Vagina (tissue), 2 donors: ENCODE data around the gene NOL4L. TPM values are rescaled to one million over a fixed set of nuclear protein-coding genes. Genes with fewer than 3 reads are reported as not detected.

Source experiments
- DNase-seq, 2 donors: peaks; one replicate each; pipeline ENCODE4 v3.0.0-alpha.2; 2017; ENCODE audit errors: extremely low spot score in 2 of 2
- H3K27ac ChIP-seq: fragments of 200-600 bp; sonication (generic); one replicate; pipeline ENCODE4 v1.5.1; 2019
- H3K27me3 ChIP-seq: fragments of 200-600 bp; sonication (generic); one replicate; pipeline ENCODE4 v1.5.1; 2019
- H3K36me3 ChIP-seq, 2 donors: fragments of 200-600 bp; sonication (generic); one replicate each; pipeline ENCODE4 v1.5.1; 2017 to 2019
- H3K4me1 ChIP-seq: fragments of 200-600 bp; sonication (generic); one replicate; pipeline ENCODE4 v1.5.1; 2019
- H3K4me3 ChIP-seq, 2 donors: fragments of 200-600 bp; sonication (generic); 1 replicate in 1 of 2; 2 replicates in 1 of 2; pipeline ENCODE4 v1.5.1; 2016 to 2019
- H3K9me3 ChIP-seq: fragments of 200-600 bp; sonication (generic); one replicate; pipeline ENCODE4 v1.5.1; 2019
- CTCF ChIP-seq, 3 experiments: fragments of 450-650 bp in 2 of 3; fragments of 200-600 bp in 1 of 3; sonication (generic) in 1 of 3; IDR thresholded peaks; one replicate each; pipeline ENCODE4 v1.5.1; 2017 to 2019; ENCODE audit warnings: antibody characterized with exemption in 3 of 3, mild to moderate bottlenecking in 2 of 3, moderate library complexity in 2 of 3
- POLR2A ChIP-seq, 2 donors: fragments of 450-650 bp; IDR thresholded peaks; one replicate each; pipeline ENCODE4 v1.6.1; 2017; ENCODE audit warnings: antibody characterized with exemption in 2 of 2, mild to moderate bottlenecking in 2 of 2, moderate library complexity in 2 of 2
- POLR2AphosphoS5 ChIP-seq, 2 donors: sonication (generic); formaldehyde crosslinking; IDR thresholded peaks; one replicate each; pipeline ENCODE4 v1.9.0; 2017; ENCODE audit warnings: antibody characterized with exemption in 2 of 2, mild to moderate bottlenecking in 2 of 2, low read depth in 1 of 2; ENCODE audit not compliant: insufficient read depth in 1 of 2
- intact Hi-C: fragments of 100-400 bp; cut with DNase I; formaldehyde crosslinking; loops from one replicate; pipeline ENCODE4 v1.15.1; 2023
- total RNA-seq: library from RNA; depleted of rRNA; stranded (reverse); fragments of >200 nt; gene quantifications from one replicate; pipeline ENCODE4 v1.2.3, GENCODE V29; 2016

Gene NOL4L
- total RNA-seq, 1 donor from 2014 or later = 17.9 TPM

- no peak overlapping the region for H3K4me3 ChIP-seq
- no peaks in the 10 kb centered on the region for H3K27me3 ChIP-seq
- intact Hi-C loops = no loop called here
- peaks cover 0 to 22% of the 10 kb centered on the region in 2 donors for H3K36me3 ChIP-seq
- TF ChIP-seq POLR2A (IDR thresholded peaks at IDR 0.05) (no peak), POLR2AphosphoS5 (IDR thresholded peaks at IDR 0.05; ENCODE audit: insufficient read depth in 1 of 2, low read depth in 1 of 2) (no peak), CTCF (IDR thresholded peaks at IDR 0.05) (no peak)
- peaks cover 21% of the 10 kb centered on the region for H3K4me1 ChIP-seq
- no peak overlapping the region for H3K27ac ChIP-seq
- H3K9me3 ChIP-seq = no peaks in the 10 kb centered on the region
- DNase-seq = no peak
These were observed 129.8 kb downstream of the NOL4L start for GRCh38 chr20:32455171-32455900.

- peaks cover 22% of the 10 kb centered on the region for H3K4me1 ChIP-seq
- H3K27me3 ChIP-seq = no peaks in the 10 kb centered on the region
- no peaks in the 10 kb centered on the region for H3K9me3 ChIP-seq
- no peak for TF ChIP-seq POLR2AphosphoS5 (IDR thresholded peaks at IDR 0.05; ENCODE audit: insufficient read depth in 1 of 2, low read depth in 1 of 2)
- TF ChIP-seq POLR2A (IDR thresholded peaks at IDR 0.05) = no peak
- no peak for TF ChIP-seq CTCF (IDR thresholded peaks at IDR 0.05)
- H3K4me3 ChIP-seq = no peak overlapping the region
- H3K36me3 ChIP-seq = peaks cover 0 to 22% of the 10 kb centered on the region in 2 donors
- no peak for DNase-seq
- intact Hi-C loops = no loop called here
- no peak overlapping the region for H3K27ac ChIP-seq
These were observed 130.7 kb downstream of the NOL4L start for GRCh38 chr20:32454164-32455145.

GRCh38 chr20:32453467-32454163 lies 131.5 kb downstream of the NOL4L start:
- Histone ChIP-seq H3K27me3 (no peaks in the 10 kb centered on the region), H3K36me3 (peaks cover 0 to 22% of the 10 kb centered on the region in 2 donors), H3K27ac (no peak overlapping the region), H3K9me3 (no peaks in the 10 kb centered on the region), H3K4me1 (peaks cover 28% of the 10 kb centered on the region), H3K4me3 (no peak overlapping the region)
- intact Hi-C loops = no loop called here
- no peak for TF ChIP-seq POLR2A (IDR thresholded peaks at IDR 0.05)
- TF ChIP-seq POLR2AphosphoS5 (IDR thresholded peaks at IDR 0.05; ENCODE audit: insufficient read depth in 1 of 2, low read depth in 1 of 2) = no peak
- no peak for TF ChIP-seq CTCF (IDR thresholded peaks at IDR 0.05)
- no peak for DNase-seq

GRCh38 chr20:32452776-32453466 lies 132.2 kb downstream of the NOL4L start:
- H3K27ac ChIP-seq = no peak overlapping the region
- intact Hi-C loops = no loop called here
- peaks cover 28% of the 10 kb centered on the region for H3K4me1 ChIP-seq
- no peak for DNase-seq
- TF ChIP-seq POLR2A (IDR thresholded peaks at IDR 0.05) (no peak), POLR2AphosphoS5 (IDR thresholded peaks at IDR 0.05; ENCODE audit: insufficient read depth in 1 of 2, low read depth in 1 of 2) (no peak), CTCF (IDR thresholded peaks at IDR 0.05) (no peak)
- H3K36me3 ChIP-seq = peaks cover 0 to 22% of the 10 kb centered on the region in 2 donors
- no peaks in the 10 kb centered on the region for H3K27me3 ChIP-seq
- H3K9me3 ChIP-seq = no peaks in the 10 kb centered on the region
- no peak overlapping the region for H3K4me3 ChIP-seq
